Small intestine (tissue), 7 donors: ENCODE measurements around the gene TP73. TPM values are rescaled to one million over a fixed set of nuclear protein-coding genes. Genes with fewer than 3 reads are reported as not detected.

Experiments used
- DNase-seq, 2 donors: peaks; one replicate each; pipeline versions ENCODE4 v3.0.0 to v3.0.0-alpha.2; 2013
- FAIRE-seq: peaks from 2 replicates; lab custom pipeline; 2012; peaks lifted over from hg19 to GRCh38; lab: Jason Lieb, UNC
- H3K27ac ChIP-seq, 3 donors: one replicate each; pipeline ENCODE4 v1.5.1; 2013; ENCODE audit warnings: low read length in 2 of 3, mild to moderate bottlenecking in 2 of 3, control low read depth in 1 of 3, inconsistent platforms in 1 of 3, low read depth in 1 of 3, moderate library complexity in 1 of 3
- H3K27me3 ChIP-seq, 3 donors: one replicate each; pipeline ENCODE4 v1.6.1; 2013; ENCODE audit warnings: low read length in 3 of 3, inconsistent platforms in 1 of 3; ENCODE audit not compliant: control insufficient read depth in 3 of 3, insufficient read depth in 3 of 3
- H3K36me3 ChIP-seq, 3 donors: one replicate each; pipeline ENCODE4 v1.6.1; 2013; ENCODE audit warnings: low read length in 3 of 3, inconsistent platforms in 1 of 3, low read depth in 1 of 3, mild to moderate bottlenecking in 1 of 3, moderate library complexity in 1 of 3; ENCODE audit not compliant: control insufficient read depth in 3 of 3, insufficient read depth in 2 of 3
- H3K4me1 ChIP-seq, 3 donors: one replicate each; pipeline ENCODE4 v1.6.1; 2013; ENCODE audit warnings: low read length in 2 of 3, inconsistent platforms in 1 of 3, low read depth in 1 of 3, mild to moderate bottlenecking in 1 of 3, moderate library complexity in 1 of 3; ENCODE audit not compliant: control insufficient read depth in 3 of 3, insufficient read depth in 2 of 3
- H3K4me3 ChIP-seq, 3 donors: one replicate each; pipeline ENCODE4 v1.5.1; 2013; ENCODE audit warnings: low read length in 3 of 3, control low read depth in 1 of 3, inconsistent platforms in 1 of 3, low read depth in 1 of 3, mild to moderate bottlenecking in 1 of 3, moderate library complexity in 1 of 3
- H3K9me3 ChIP-seq, 2 donors: one replicate each; pipeline ENCODE4 v1.6.1; 2013; ENCODE audit warnings: low read depth in 1 of 2, low read length in 1 of 2; ENCODE audit not compliant: control insufficient read depth in 2 of 2, insufficient read depth in 1 of 2
- WGBS, 3 donors: extraction: QIAGEN DNeasy Blood & Tissue Kit; methylation state at CpG; one replicate each; pipeline ENCODE4 v1.1.7; 2013; 5-methylcytosine and 5-hydroxymethylcytosine counted together
- polyA plus RNA-seq, 4 donors: library from polyadenylated mRNA; stranded (reverse) in 3 of 4; unstranded in 1 of 4; fragments of 200-250 nt in 3 of 4; fragments of 120-200 nt in 1 of 4; gene quantifications; one replicate each; pipeline versions ENCODE4 v1.2.1 to v1.2.3, GENCODE V29; 2013
- donor health status: healthy with polysubstance abuse.
- donor health status: control.
- donor health status: control.
- donor health status: Bipolar disorder and iron deficiency.
- donor health status: healthy.

Gene TP73
- polyA plus RNA-seq, 4 donors: 0.15 to 0.59 TPM; not detected in 2

GRCh38 chr1:3774946-3775489, 122.7 kb downstream of the TP73 start:
- WGBS, 3 donors: 47 to 55% (median 48%) methylated on average over 17 of the region's 17 CpGs
- Histone ChIP-seq H3K36me3 (peaks cover 0 to 26% (median 2%) of the 10 kb centered on the region in 3 donors), H3K4me1 (peaks cover 0 to 40% (median 4%) of the 10 kb centered on the region in 3 donors), H3K27me3 (no peaks in the 10 kb centered on the region), H3K9me3 (peaks cover 0 to 2% of the 10 kb centered on the region in 2 donors), H3K4me3 (no peak overlapping the region), H3K27ac (peak overlapping the region in 1 of 3 donors; percentile 53)
- FAIRE-seq (no peak), DNase-seq (no peak)

- WGBS, 3 donors: 8 to 26% (median 19%) methylated on average over 22 to 27 of the region's 27 CpGs
- H3K27ac ChIP-seq: peak overlapping the region in 1 of 3 donors; percentile 60
- H3K36me3 ChIP-seq: peaks cover 3 to 32% (median 4%) of the 10 kb centered on the region in 3 donors
- FAIRE-seq: no peak
- H3K27me3 ChIP-seq: no peaks in the 10 kb centered on the region
- peaks cover 0 to 40% (median 4%) of the 10 kb centered on the region in 3 donors for H3K4me1 ChIP-seq
- no peak overlapping the region for H3K4me3 ChIP-seq
- H3K9me3 ChIP-seq: peaks cover 0 to 2% of the 10 kb centered on the region in 2 donors
- DNase-seq: peak; percentile 78 to 85
Measured at GRCh38 chr1:3775490-3776230, 123.3 kb downstream of the TP73 start.

GRCh38 chr1:3776231-3776961, 124.1 kb downstream of the TP73 start:
- 55 to 77% (median 69%) methylated on average over 21 of the region's 21 CpGs for WGBS, 3 donors
- no peaks in the 10 kb centered on the region for H3K27me3 ChIP-seq
- peaks cover 0 to 35% (median 4%) of the 10 kb centered on the region in 3 donors for H3K4me1 ChIP-seq
- peak overlapping the region in 1 of 3 donors; percentile 51 for H3K27ac ChIP-seq
- no peak overlapping the region for H3K4me3 ChIP-seq
- FAIRE-seq: no peak
- DNase-seq: no peak
- H3K9me3 ChIP-seq: peaks cover 0 to 2% of the 10 kb centered on the region in 2 donors
- H3K36me3 ChIP-seq: peaks cover 4 to 39% (median 9%) of the 10 kb centered on the region in 3 donors

- H3K4me3 ChIP-seq: no peak overlapping the region
- DNase-seq (no peak), FAIRE-seq (no peak)
- peaks cover 0 to 30% (median 4%) of the 10 kb centered on the region in 3 donors for H3K4me1 ChIP-seq
- WGBS, 3 donors: 79 to 88% (median 87%) methylated on average over 8 to 10 of the region's 10 CpGs
- H3K27me3 ChIP-seq: no peaks in the 10 kb centered on the region
- H3K27ac ChIP-seq: no peak overlapping the region
- peaks cover 0 to 2% of the 10 kb centered on the region in 2 donors for H3K9me3 ChIP-seq
- H3K36me3 ChIP-seq: peaks cover 4 to 45% (median 11%) of the 10 kb centered on the region in 3 donors
Measured at GRCh38 chr1:3777078-3777547, 124.8 kb downstream of the TP73 start.

GRCh38 chr1:3777647-3778589, 125.6 kb downstream of the TP73 start:
- 81 to 88% (median 83%) methylated on average over 16 to 20 of the region's 20 CpGs for WGBS, 3 donors
- H3K27me3 ChIP-seq: no peaks in the 10 kb centered on the region
- DNase-seq (no peak), FAIRE-seq (no peak)
- H3K4me1 ChIP-seq: peaks cover 0 to 30% (median 4%) of the 10 kb centered on the region in 3 donors
- no peak overlapping the region for H3K27ac ChIP-seq
- peaks cover 0 to 2% of the 10 kb centered on the region in 2 donors for H3K9me3 ChIP-seq
- H3K4me3 ChIP-seq: no peak overlapping the region
- H3K36me3 ChIP-seq: peaks cover 9 to 53% (median 13%) of the 10 kb centered on the region in 3 donors

- WGBS, 3 donors: 80 to 81% (median 81%) methylated on average over 14 of the region's 14 CpGs
- peaks cover 0 to 27% (median 4%) of the 10 kb centered on the region in 3 donors for H3K4me1 ChIP-seq
- H3K27me3 ChIP-seq: no peaks in the 10 kb centered on the region
- DNase-seq: no peak
- peaks cover 0 to 2% of the 10 kb centered on the region in 2 donors for H3K9me3 ChIP-seq
- peaks cover 10 to 58% (median 15%) of the 10 kb centered on the region in 3 donors for H3K36me3 ChIP-seq
- FAIRE-seq: no peak
- H3K4me3 ChIP-seq: no peak overlapping the region
- H3K27ac ChIP-seq: no peak overlapping the region
Measured at GRCh38 chr1:3778590-3779264, 126.4 kb downstream of the TP73 start.

GRCh38 chr1:3779265-3779911, 127.1 kb downstream of the TP73 start:
- Histone ChIP-seq H3K27ac (no peak overlapping the region), H3K9me3 (peaks cover 0 to 2% of the 10 kb centered on the region in 2 donors), H3K4me1 (peaks cover 0 to 26% (median 4%) of the 10 kb centered on the region in 3 donors), H3K36me3 (peaks cover 10 to 65% (median 15%) of the 10 kb centered on the region in 3 donors), H3K27me3 (no peaks in the 10 kb centered on the region), H3K4me3 (no peak overlapping the region)
- DNase-seq: no peak
- WGBS, 3 donors: 90 to 96% (median 94%) methylated on average over 23 of the region's 23 CpGs
- FAIRE-seq: no peak
